Measurements from ENCODE around the gene ELMO3. TPM values are rescaled to one million over a fixed set of nuclear protein-coding genes. Genes with fewer than 3 reads are reported as not detected.
A peak's percentile ranks its signal among the peaks of the same experiment; 100 is the strongest.

The ELMO3 gene
- total RNA-seq, 1 experiment from 2014 or later: 1.5 TPM

DNA sequence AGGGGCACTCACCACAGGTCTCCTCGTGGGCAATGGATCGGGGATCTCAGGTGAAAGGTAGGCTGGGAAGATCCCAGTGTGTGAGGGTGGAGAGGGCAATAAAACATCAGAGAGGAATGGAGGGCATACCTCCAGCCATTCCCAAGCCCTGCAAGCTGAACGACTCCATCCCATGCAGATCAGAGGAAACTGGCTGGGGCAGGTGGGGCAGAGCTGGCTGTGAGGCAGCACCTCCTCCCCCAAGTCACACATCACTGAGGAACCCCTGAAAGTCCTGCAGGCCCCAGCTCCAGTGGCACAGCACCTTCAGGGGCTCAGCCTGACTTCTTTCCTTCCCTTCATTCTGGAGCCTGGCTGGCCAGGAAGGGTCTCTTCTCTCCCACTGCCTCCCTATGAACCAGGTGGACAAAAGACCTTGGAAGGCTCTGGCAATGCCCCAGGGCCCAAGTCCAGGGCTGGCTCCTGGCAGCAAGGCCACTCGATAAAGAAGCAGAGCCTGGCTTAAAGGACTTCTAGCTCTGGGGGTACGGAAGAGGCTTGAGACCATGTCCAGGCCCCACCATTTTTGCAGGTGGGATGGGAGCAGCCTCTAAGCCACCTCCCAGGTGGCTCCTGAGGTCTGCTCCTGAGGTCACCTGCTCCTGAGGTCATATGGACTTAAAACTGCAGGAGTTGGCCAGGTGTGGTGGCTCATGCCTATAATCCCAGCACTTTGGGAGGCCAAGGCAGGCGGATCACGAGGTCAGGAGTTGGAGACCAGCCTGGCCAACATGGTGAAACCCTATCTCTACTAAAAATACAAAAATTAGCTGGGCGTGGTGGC is 14.5 kb downstream of the ELMO3 start:
- DNase-seq (ENCODE audit: extremely low read depth, low read depth): no peak

DNA sequence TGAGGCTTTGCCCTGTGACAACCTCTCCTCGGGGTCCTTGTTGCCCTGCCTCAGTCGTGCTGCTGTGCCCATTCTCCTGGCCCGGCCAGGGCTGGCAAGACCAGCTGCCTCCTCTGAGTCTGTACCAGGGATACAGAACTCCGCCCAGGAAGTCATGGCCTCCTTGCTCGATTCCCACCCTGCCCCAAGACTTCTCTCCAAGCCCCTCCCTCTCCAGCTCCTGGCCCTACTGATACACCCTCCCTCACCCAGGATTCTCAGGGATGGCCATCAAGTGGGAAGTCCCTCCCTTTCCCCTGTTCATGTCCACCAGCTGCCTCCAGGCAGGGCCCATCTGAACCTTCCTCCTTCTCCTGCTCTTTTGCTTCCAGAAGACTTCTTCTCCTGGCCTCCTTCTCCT is 16.8 kb downstream of the ELMO3 start:
- no peak for DNase-seq (ENCODE audit: extremely low read depth, low read depth)

DNA sequence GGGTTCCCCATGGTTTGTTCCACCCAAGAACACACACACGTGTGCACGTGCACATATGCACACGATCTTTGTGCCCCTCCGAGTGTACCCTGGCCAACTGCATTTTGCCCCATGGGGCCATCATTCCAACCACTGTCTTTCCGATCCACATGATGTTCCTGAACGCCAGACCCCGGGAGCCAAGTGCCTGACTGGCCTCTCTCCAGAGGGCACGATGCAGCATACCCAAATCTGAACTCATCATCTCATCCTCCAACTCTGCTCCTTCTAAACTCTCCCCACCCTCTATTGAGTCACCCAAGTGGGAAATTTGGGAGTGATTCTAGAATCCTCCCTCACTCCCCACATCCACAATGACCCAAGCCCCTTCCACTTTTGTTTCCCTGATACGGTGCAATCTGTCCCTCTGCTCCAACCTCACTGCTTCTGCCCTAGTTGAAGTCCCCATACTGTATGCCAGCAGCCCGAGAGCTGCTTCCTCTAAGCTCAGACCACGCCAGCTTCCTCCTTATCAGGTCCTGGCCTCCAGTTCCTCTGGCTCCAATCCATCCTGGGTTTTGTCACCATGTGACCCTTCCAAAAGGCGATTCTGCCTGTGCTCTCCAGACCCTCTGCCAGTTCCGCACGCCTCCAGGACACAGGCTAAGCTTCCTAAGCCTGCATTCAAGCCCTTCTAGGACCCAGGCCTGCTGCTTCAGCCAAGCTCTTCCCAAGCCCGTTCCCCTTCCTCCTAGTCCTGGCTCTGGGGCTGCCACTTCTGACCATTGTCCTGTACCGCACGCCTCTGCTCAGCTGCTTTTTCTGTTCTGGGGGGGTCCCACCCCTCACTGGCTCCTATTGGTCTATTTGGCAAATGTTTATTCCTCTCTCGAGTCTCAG is 17.9 kb downstream of the ELMO3 start:
- DNase-seq (ENCODE audit: extremely low read depth, low read depth): no peak

DNA sequence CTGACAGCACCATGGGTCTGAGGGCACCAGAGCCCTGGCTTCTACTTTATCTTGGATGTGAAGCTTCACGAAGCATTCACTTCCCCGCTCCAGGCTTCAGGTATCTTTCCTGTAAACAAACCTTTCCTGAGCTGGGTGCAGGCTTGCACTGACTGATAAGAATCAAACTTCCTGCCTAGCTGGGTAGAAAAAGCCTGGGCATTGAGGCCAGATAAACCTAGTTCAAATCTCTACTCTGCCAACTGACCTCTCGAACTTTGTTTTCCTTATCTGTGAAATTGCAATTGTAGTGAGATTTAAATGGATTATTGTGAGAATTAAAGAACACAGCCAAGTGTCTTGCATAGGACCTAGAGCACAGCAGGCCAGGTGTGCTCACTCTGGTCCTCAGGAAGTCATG is 25.1 kb downstream of the ELMO3 start:
- no peak for DNase-seq (ENCODE audit: extremely low read depth, low read depth)

DNA sequence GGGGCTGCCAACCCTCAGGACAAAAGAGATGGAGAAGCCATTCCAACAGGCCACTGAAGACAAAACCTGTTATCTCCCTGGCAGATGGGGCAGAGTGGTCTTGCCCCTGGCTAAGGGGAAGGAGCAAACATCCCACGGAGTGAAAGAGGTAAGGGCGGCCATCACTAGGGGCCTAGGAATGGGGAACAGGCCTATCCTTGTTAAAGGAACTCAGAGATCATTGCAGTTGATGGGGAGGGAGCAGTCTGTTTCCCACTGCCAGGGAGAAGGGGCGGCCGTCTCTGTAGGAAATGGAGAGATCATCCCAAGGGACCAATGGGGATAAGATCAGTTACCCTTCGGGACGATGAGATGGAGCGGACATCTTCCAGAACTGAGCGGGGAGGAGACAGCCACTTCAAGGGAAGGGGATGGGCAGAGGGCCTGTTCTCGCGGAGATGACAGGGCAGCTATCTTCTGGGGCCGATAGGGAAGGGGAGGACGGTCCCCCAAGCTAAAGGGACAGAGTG is 27.4 kb downstream of the ELMO3 start:
- DNase-seq (ENCODE audit: extremely low read depth, low read depth): no peak

DNA sequence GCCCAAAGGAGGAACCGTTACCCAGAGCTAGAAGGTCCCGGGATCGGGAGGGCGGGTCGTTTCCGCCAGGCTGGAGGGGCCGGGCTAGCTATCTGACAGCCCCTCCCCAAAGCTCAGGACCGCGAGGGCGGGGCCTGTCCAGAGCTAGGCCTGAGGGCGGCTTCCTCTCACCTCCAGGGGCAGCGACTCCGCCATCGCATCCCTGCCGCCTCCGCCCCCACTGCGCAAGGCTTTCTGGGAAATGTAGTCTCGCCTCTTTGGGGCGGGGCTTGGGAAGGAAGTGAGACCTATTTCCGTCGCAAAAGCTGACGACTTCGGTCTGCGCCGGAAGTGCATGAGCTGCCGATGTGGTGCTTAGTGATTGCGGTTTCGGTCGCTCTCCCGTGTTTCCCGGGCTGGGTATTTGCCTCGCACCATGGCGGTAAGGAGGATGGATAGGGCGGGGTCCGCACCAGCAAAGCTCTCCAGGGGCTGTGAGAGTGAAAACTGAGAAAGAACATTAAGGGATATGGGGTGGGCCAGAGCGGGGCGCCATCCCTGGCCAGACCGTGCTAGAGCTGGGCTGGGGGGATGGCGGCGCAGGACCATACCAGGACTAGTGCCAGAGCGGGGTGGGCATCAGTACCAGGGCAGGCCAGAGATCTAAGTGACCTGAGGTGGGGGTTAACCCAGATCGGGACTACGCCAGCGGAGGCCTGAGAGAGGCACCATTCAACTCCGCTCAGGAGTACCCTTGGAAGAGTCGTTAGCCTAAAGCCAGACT is 28.1 kb downstream of the ELMO3 start, which contains the start of gene TMEM208:
TMEM208 (plus strand) TSS at position 327 of the 763 bp plus-strand sequence; CDS start at position 416, 89 bp downstream.
- peak; percentile 100 for DNase-seq (ENCODE audit: extremely low read depth, low read depth)

DNA sequence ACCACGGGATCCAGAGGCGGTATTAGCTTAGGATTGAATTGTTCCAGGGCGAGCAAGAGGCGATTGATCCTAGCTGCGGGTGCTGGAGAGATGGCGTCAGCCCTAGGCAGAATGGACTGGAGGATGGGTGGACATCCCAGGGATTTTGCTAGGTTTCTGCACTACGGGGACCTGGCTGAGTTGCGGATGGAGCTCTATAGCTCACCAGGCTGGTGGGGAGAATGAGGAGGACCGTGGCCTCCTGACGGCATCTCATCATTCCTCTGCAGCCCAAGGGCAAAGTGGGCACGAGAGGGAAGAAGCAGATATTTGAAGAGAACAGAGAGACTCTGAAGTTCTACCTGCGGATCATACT is 28.6 kb downstream of the ELMO3 start:
- no peak for DNase-seq (ENCODE audit: extremely low read depth, low read depth)

DNA sequence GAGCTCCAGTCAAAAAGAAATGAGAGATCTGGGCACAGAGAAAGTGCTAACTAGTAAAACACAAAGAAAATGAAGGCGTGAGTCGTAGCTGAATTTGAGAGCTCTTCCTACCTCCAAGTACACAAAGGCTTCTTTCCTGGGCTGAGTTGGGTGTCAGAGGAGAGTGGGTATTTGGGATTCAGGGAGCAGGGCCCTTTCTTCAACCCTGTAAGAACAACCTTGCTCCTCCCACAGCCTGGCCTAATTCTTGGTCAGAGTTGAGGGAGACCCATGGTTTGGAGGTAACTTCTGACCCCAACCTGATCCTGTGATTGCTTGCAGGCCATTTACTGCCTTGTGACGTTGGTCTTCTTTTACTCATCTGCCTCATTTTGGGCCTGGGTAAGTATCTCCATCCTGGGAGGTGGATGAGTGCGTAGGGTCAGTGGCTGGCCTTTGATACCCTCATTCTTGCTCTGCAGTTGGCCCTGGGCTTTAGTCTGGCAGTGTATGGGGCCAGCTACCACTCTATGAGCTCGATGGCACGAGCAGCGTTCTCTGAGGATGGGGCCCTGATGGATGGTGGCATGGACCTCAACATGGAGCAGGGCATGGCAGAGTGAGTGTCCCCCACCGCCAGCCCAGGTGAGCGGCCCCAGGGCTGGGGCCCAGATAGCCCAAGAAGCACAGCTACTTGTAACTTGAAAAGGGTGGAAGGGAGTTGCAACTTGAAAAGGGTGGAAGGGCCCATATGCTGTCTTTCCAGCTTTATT is 29.3 kb downstream of the ELMO3 start:
- DNase-seq (ENCODE audit: extremely low read depth, low read depth): no peak

DNA sequence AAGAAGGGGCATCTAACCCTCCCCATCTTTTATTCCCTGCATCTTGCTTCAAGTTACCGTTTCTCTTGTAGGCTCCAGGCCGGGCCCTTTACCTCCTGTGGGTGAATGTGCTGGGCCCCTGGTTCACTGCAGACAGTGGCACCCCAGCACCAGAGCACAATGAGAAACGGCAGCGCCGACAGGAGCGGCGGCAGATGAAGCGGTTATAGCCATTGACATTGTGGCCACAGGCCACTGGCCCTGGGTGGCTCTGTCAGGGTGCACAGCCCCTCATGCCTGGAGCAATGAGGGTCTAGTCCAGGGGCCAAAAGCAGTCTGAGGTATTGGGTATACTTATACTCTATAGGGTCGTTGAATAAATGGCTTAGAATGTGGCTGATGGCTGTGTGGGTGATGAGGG is 30.0 kb downstream of the ELMO3 start:
- DNase-seq (ENCODE audit: extremely low read depth, low read depth): no peak

DNA sequence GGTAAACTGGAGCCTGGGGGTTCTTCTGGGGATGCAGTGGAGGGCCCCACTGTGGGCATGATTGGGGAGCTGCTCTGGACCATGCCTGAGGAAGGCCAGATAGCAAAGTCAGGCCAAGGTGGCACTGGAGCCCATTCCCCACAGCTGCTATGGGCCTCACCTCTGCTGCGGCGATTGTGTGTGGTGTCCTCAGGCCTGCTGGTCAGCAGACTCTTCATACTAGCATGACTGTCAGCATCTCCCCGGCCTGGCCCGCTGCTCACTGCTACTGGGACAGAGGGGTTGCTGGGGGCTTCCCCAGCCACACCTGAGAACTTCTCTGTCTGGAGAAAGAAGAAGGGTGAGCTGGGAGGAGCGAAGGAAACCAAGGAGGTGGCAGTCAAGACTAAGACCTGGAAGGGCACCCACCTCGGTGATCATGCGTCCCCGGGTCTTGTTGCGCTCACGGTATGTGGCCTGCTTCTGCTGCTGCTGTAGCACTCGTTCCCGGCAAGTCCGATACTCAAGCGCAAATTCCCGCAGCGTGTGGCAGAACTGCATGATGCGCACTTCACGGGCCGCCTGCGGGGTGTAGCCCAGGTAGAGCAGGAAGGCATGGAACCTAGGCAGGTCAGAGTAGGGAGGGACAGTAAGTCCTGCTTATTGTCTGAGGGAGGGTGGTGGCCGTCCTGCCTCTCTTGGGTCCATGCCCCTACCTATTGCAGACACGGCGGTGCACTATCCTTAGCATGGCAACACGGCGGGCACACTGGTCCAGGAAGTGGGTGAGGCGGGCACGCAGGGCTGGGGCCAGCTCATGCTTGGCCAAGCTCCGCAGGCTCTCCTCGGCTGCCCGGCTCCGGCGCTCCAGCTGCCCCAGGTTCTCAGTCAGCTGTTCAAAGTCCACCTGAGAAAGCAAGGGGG is 31.2 kb downstream of the ELMO3 start:
- no peak for DNase-seq (ENCODE audit: extremely low read depth, low read depth)

DNA sequence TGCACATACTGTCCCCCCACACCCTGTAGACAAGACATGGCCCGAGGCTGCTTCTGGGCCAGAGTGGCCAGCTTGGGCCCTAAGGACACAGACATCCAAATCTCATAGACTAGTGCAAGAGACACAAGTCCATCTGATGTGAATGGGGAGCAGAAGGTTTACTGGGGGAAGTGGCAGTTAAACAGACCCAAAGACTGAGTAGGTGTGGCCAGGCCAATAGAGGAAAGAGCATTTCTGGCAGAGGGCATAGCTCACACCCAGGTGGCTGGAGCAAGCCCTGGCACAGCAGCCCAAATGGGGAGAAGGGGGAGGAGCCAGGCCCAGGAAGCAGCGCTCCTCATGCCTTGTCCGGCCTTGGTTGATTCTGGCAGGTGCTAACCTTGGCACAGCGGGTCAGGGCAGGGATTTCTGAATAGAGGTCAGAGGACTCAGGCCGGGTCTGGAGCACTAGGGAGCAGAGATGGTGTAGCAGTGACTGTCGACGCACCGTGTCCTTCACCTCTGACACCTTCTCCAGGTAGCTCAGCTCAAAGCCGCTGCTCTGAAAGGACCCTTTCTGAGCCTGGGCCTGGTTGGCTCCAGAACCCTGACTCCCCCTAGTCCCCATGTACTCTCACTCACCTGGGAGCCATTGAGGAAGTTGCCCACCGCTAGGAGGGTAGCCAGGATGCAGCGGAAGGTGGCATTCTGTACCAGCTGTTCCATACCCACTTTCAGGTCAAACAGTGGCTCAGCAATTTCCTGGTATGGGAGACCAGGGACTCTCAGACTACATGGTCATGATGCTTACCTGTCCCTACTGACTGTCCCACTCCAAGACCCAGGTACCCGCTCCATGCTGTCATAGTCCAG is 32.1 kb downstream of the ELMO3 start:
- no peak for DNase-seq (ENCODE audit: extremely low read depth, low read depth)

DNA sequence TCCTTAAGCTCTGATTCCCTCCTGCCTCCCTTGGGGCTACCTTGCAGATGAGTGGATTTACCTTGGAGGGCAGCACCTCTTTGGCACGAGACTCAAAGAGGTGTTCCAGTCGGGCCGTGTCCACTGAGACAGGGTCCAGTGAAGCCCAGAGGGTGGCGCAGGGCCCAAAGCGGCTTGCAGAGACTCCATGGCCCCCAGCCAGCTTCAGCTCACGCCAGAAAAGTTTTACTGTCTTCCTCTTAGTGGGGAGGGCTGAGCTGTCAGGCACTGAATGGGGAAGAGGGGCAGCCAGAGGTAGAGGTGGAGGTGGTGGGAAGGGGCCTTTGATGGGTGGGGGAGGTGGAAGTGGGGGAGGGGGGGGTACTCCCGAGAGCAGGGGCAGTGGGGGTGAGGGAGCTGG is 34.7 kb downstream of the ELMO3 start:
- DNase-seq (ENCODE audit: extremely low read depth, low read depth): no peak

DNA sequence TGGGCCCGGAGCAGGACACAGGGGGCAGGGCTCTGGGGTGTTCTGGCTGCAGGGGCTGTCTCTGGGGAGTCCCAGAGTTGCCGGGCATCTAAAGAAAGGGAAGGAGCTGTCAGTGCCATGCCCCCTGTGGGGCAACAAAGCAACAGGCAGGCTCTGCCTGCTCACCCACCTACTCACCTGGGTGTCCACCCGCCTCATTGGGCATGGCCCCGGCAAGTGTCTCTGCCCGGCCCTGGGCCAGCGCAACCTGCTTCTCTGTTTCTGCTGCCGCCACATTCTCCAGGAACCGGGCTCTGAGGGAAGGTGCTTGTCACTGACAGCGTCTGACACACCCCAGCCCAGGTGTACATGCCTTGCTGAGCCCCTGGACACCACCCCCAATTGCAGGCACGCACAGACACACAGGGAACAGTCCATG is 35.3 kb downstream of the ELMO3 start:
- DNase-seq (ENCODE audit: extremely low read depth, low read depth): no peak

DNA sequence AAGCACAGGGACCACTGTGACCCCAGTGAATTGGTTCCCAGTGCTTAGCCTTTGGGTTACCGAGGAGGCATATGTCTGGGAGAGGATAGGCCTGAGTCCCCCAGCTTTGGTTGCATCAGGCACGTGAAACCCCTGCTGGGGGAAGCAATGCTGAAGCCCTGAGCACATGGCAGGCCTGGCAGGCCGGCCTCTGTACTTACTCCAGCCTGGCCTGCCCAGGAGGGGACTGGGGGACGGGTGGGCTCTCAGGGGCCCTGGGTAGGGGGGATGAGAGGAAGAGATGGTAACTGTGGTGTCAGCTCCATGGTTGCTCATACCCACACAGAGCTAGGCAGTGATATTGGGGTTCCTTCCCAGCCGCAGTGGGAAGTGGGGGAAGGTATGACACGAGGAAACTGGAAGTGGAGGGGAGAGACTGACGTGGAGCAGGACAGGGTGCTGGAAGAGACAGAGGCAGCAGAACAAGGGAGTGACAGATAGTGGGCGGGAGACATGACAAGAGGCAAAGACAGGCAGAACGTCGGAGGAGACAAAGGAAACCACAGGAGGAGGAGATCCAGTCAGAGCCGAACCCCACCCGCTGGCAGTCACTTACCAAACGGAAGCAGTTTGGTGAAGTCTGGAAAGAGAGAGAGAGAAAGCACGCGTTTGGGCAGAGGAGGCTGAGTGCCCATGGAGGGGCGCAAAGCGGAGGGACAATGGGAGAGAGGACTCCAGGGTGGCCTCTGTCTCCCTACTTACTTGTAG is 37.1 kb downstream of the ELMO3 start:
- no peak for DNase-seq (ENCODE audit: extremely low read depth, low read depth)

DNA sequence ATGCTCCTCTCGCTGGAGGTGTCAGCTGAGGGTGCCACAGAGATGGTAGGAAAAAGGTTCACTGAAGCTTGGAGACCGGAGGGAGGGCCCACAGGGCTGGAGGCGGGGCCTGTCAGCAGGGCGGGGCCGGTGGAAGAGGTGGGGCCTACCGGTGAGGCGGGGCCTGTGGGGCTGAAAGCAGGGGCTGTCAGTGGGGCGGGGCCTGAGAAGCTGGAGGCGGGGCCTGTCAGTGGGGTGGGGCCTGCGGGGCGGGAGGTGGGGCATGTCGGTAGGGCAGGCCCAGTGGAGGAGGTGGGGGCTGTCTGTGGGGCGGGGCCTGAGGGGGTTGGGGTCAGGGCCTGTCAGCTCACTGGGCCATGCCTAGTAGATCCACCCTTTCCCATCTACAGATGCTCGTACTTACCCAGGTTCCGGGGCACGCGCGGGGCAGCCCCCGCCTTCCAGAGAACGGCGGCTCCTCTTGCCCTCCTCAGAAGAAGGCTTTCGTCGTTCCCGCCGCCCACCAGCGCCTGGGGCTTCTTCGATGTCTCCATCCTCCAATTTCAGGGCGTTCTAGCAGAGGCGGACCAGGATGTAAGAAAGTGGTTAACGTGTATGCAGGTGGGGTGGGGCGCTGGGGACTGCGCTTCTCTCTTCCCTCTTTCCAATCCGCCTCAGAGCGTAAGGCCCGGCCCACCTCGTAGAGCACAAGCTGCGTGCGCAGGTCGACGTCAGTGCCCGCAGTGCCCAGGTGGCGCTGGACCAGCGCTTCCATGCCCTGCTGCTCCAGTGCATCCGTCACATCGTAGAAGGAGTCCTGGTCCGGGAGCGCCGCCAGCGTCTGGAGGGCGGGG is 37.8 kb downstream of the ELMO3 start:
- DNase-seq (ENCODE audit: extremely low read depth, low read depth): peak; percentile 75
